Activated CD4-positive, alpha-beta memory T cell treated with anti-CD3 and anti-CD28 coated beads, Interleukin-2, amount 10 ng/mL, durations not matched to agents 7 days and 5 days (primary cell): Measurements from ENCODE around the gene NBEAL2. TPM values are rescaled to one million over a fixed set of nuclear protein-coding genes. Genes with fewer than 3 reads are reported as not detected.
A peak's percentile ranks its signal among the peaks of the same experiment; 100 is the strongest.

Experiments used
- CTCF ChIA-PET: fragments of 350-600 bp; sonication (Branson Sonifier 250); formaldehyde crosslinking; loops from one replicate; lab custom pipeline; 2021; ENCODE audit warnings: antibody characterized with exemption, inconsistent platforms; lab: Charles Lee
- POLR2A ChIA-PET: fragments of 350-600 bp; sonication (Branson Sonifier 250); formaldehyde crosslinking; loops from one replicate; lab custom pipeline; 2021; ENCODE audit warnings: antibody characterized with exemption; lab: Charles Lee
- DNase-seq: peaks from one replicate; pipeline ENCODE4 v3.0.0-alpha.2; 2020
- H3K27ac Mint-ChIP-seq: one replicate; pipeline ENCODE4 v1.8.0; 2021; ENCODE audit warnings: mild to moderate bottlenecking, mixed read lengths
- H3K27me3 Mint-ChIP-seq: one replicate; pipeline ENCODE4 v1.8.0; 2021; ENCODE audit warnings: mixed read lengths
- H3K36me3 Mint-ChIP-seq: one replicate; pipeline ENCODE4 v1.8.0; 2021; ENCODE audit warnings: low read depth, mixed read lengths
- H3K4me1 Mint-ChIP-seq: one replicate; pipeline ENCODE4 v1.8.0; 2021; ENCODE audit warnings: mixed read lengths
- H3K4me3 Mint-ChIP-seq: one replicate; pipeline ENCODE4 v1.8.0; 2021; ENCODE audit warnings: mild to moderate bottlenecking, mixed read lengths
- H3K9me3 Mint-ChIP-seq: one replicate; pipeline ENCODE4 v1.8.0; 2021; ENCODE audit warnings: mixed read lengths
- total RNA-seq, 2 experiments: library from RNA; stranded (reverse); gene quantifications; one replicate each; pipeline ENCODE4 v1.2.3, GENCODE V29; 2021

Gene NBEAL2
- total RNA-seq, 2 experiments from 2014 or later, result 254 to 267 TPM

- DNase-seq, result no peak
- ChIA-PET CTCF (interaction anchor here (0.7 kb wide), 1 partner anchor 942 kb away, joined by 3 read pairs; no protein-coding TSS in a partner anchor), POLR2A (no interaction called here)
- peaks cover 10% of the 10 kb centered on the region for H3K4me1 Mint-ChIP-seq
- no peaks in the 10 kb centered on the region for H3K9me3 Mint-ChIP-seq
- no peak overlapping the region for H3K4me3 Mint-ChIP-seq
- H3K27ac Mint-ChIP-seq, result no peak overlapping the region
- H3K36me3 Mint-ChIP-seq, result peaks cover 11% of the 10 kb centered on the region
- no peaks in the 10 kb centered on the region for H3K27me3 Mint-ChIP-seq
Measured at GRCh38 chr3:47047069-47047468, 67.6 kb downstream of the NBEAL2 start.

DNA sequence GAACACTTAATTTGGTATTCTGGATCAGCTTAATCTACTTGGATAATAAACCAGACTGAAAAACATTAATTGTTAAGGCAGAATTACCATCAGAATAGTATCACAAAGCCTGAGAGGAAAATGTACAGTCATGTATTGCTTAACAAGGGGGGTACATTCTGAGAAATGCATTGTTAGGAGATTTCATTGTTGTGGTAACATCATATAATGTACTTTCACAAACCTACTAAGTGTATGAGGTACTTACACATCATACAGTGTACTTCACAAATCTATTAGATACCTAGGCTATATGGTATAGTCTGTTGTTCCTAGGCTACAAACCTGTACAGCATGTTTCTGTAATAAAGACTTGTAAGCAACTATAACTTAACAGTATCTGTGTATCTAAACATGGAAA is 68.2 kb downstream of the NBEAL2 start:
- Mint-ChIP-seq H3K36me3 (peaks cover 7% of the 10 kb centered on the region), H3K27ac (no peak overlapping the region), H3K4me1 (peaks cover 10% of the 10 kb centered on the region), H3K4me3 (no peak overlapping the region), H3K9me3 (no peaks in the 10 kb centered on the region), H3K27me3 (no peaks in the 10 kb centered on the region)
- DNase-seq, result no peak
- POLR2A ChIA-PET, result interaction anchor here (1.0 kb wide), 1 partner anchor 11 kb away, joined by 4 read pairs; no protein-coding TSS in a partner anchor
- CTCF ChIA-PET, result no interaction called here

DNA sequence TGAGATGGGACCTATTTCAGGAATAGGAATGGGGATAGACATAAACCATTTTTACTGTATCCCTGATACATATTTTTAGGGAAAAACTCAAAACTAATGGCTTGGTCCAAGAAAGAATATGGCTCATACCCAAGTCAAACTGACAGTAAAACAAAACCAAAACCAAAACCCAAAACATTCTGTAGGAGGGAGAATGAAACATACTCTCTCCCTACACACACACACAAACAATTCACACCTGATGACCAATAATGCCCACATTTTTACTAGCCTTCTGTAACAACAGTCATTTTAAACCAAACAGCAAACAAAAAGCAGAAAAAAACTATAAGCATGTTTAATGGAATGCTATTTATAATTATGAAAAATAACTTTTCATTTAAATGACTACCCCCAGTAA is 74.9 kb downstream of the NBEAL2 start:
- H3K9me3 Mint-ChIP-seq, result no peaks in the 10 kb centered on the region
- H3K4me1 Mint-ChIP-seq, result peaks cover 33% of the 10 kb centered on the region
- ChIA-PET POLR2A (no interaction called here), CTCF (no interaction called here)
- H3K4me3 Mint-ChIP-seq, result no peak overlapping the region
- no peak overlapping the region for H3K27ac Mint-ChIP-seq
- DNase-seq, result no peak
- H3K36me3 Mint-ChIP-seq, result peaks cover 34% of the 10 kb centered on the region
- no peaks in the 10 kb centered on the region for H3K27me3 Mint-ChIP-seq

DNA sequence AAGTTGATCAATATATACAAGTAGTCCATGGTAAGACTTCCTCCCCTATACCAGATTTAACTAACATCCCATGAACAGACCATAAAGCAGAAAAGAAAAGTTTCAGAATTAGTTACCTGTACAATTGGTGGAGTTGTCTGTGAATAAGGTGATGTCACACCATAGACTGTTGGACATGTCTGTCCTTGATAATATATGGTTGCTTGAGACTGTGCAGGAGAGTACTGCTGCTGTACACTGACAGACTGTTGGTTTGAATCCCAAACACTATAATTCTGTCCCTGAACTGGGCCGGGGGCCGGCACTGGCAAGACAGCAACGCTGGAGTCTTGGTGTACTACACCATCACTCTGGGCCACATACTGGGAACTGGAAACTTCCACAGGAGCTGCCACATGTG is 77.2 kb downstream of the NBEAL2 start:
- ChIA-PET POLR2A (interaction anchor here (1.0 to 2.3 kb wide), 3 partner anchors 12 to 107 kb away, joined by 3 to 11 read pairs (median 6); partner anchors contain the start of gene SETD2), CTCF (interaction anchor here (0.6 kb wide), 1 partner anchor 17 kb away, joined by 4 read pairs; no protein-coding TSS in a partner anchor)
- H3K27me3 Mint-ChIP-seq, result no peaks in the 10 kb centered on the region
- H3K9me3 Mint-ChIP-seq, result no peaks in the 10 kb centered on the region
- H3K36me3 Mint-ChIP-seq, result peaks cover 42% of the 10 kb centered on the region
- H3K27ac Mint-ChIP-seq, result peak overlapping the region; percentile 20
- H3K4me3 Mint-ChIP-seq, result no peak overlapping the region
- DNase-seq, result no peak
- H3K4me1 Mint-ChIP-seq, result peaks cover 34% of the 10 kb centered on the region

DNA sequence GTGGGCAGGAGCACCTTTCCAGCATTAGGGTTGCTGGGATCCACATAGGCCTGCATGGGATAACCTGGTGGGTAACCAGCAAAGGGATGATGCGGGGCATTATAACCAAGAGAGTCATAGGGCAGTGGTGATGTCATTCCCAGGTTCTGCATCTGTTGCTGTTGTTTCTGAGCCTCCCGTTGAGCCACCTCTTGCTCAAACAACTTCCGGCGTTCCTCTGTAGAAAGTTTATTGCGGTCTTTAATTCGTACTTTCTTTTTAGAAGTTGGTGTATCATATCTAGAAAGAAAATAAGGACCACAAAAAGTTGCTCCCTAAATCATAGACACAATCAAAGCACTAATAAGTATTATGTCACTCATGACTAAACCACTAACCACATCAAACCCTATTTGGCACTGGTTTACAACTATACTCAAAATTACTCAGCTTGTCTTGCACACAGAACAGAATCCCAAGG is 77.8 kb downstream of the NBEAL2 start:
- Mint-ChIP-seq H3K4me3 (no peak overlapping the region), H3K27me3 (no peaks in the 10 kb centered on the region), H3K9me3 (no peaks in the 10 kb centered on the region), H3K36me3 (peaks cover 47% of the 10 kb centered on the region), H3K4me1 (peaks cover 34% of the 10 kb centered on the region), H3K27ac (peak overlapping the region; percentile 20)
- ChIA-PET CTCF (no interaction called here), POLR2A (interaction anchor here (1.0 to 2.3 kb wide), 3 partner anchors 13 to 70 kb away, joined by 3 to 11 read pairs (median 6); no protein-coding TSS in a partner anchor)
- peak; percentile 57 for DNase-seq

Other genes starting within 250 kb of the NBEAL2 start
- not detected for gene MYL3, start 116.2 kb upstream of the NBEAL2 start, total RNA-seq
- gene PTH1R, start 101.9 kb upstream of the NBEAL2 start, total RNA-seq, result not detected
- 10 to 100 TPM; 55.0 to 56.7 TPM for gene CCDC12, start 2.9 kb upstream of the NBEAL2 start, total RNA-seq
- gene SETD2, start 184.4 kb downstream of the NBEAL2 start, total RNA-seq, result 10 to 100 TPM; 37.4 to 41.5 TPM